Measurements from ENCODE around the gene MST1R. TPM values are rescaled to one million over a fixed set of nuclear protein-coding genes. Genes with fewer than 3 reads are reported as not detected.

MST1R gene
- total RNA-seq, 1 donor from 2014 or later, result 0.67 TPM

GRCh38 chr3:49886922-49887265, 16.8 kb downstream of the MST1R start:
- no peak for DNase-seq (ENCODE audit: low spot score)
- Mint-ChIP-seq H3K27me3 (ENCODE audit: unreplicated experiment) (peaks cover 4% of the 10 kb centered on the region), H3K4me3 (ENCODE audit: unreplicated experiment) (no peak overlapping the region), H3K36me3 (ENCODE audit: low read depth, unreplicated experiment) (no peaks in the 10 kb centered on the region), H3K9me3 (ENCODE audit: unreplicated experiment) (no peaks in the 10 kb centered on the region), H3K27ac (ENCODE audit: unreplicated experiment) (no peak overlapping the region), H3K4me1 (ENCODE audit: unreplicated experiment) (no peaks in the 10 kb centered on the region)
- TF ChIP-seq CTCF (IDR thresholded peaks at IDR 0.05; ENCODE audit: unreplicated experiment), result no peak

- Mint-ChIP-seq H3K36me3 (ENCODE audit: low read depth, unreplicated experiment) (no peaks in the 10 kb centered on the region), H3K27ac (ENCODE audit: unreplicated experiment) (no peak overlapping the region), H3K9me3 (ENCODE audit: unreplicated experiment) (no peaks in the 10 kb centered on the region), H3K27me3 (ENCODE audit: unreplicated experiment) (peaks cover 4% of the 10 kb centered on the region), H3K4me1 (ENCODE audit: unreplicated experiment) (no peaks in the 10 kb centered on the region), H3K4me3 (ENCODE audit: unreplicated experiment) (no peak overlapping the region)
- no peak for TF ChIP-seq CTCF (IDR thresholded peaks at IDR 0.05; ENCODE audit: unreplicated experiment)
- DNase-seq (ENCODE audit: low spot score), result no peak
Measured at GRCh38 chr3:49883998-49884397, 19.7 kb downstream of the MST1R start.

- H3K27ac Mint-ChIP-seq (ENCODE audit: unreplicated experiment), result no peak overlapping the region
- no peak for TF ChIP-seq CTCF (IDR thresholded peaks at IDR 0.05; ENCODE audit: unreplicated experiment)
- no peaks in the 10 kb centered on the region for H3K36me3 Mint-ChIP-seq (ENCODE audit: low read depth, unreplicated experiment)
- no peaks in the 10 kb centered on the region for H3K9me3 Mint-ChIP-seq (ENCODE audit: unreplicated experiment)
- H3K4me3 Mint-ChIP-seq (ENCODE audit: unreplicated experiment), result no peak overlapping the region
- no peaks in the 10 kb centered on the region for H3K4me1 Mint-ChIP-seq (ENCODE audit: unreplicated experiment)
- DNase-seq (ENCODE audit: low spot score), result no peak
- H3K27me3 Mint-ChIP-seq (ENCODE audit: unreplicated experiment), result no peaks in the 10 kb centered on the region
Measured at GRCh38 chr3:49882166-49882565, 21.5 kb downstream of the MST1R start.

- no peak for DNase-seq (ENCODE audit: low spot score)
- Mint-ChIP-seq H3K27me3 (ENCODE audit: unreplicated experiment) (peaks cover 7% of the 10 kb centered on the region), H3K36me3 (ENCODE audit: low read depth, unreplicated experiment) (no peaks in the 10 kb centered on the region), H3K27ac (ENCODE audit: unreplicated experiment) (no peak overlapping the region), H3K4me3 (ENCODE audit: unreplicated experiment) (no peak overlapping the region), H3K4me1 (ENCODE audit: unreplicated experiment) (no peaks in the 10 kb centered on the region), H3K9me3 (ENCODE audit: unreplicated experiment) (no peaks in the 10 kb centered on the region)
- TF ChIP-seq CTCF (IDR thresholded peaks at IDR 0.05; ENCODE audit: unreplicated experiment), result no peak
Measured at GRCh38 chr3:49880581-49881315, 22.9 kb downstream of the MST1R start.

GRCh38 chr3:49879721-49880120, 24.0 kb downstream of the MST1R start:
- Mint-ChIP-seq H3K4me1 (ENCODE audit: unreplicated experiment) (no peaks in the 10 kb centered on the region), H3K9me3 (ENCODE audit: unreplicated experiment) (no peaks in the 10 kb centered on the region)
- no peak for DNase-seq (ENCODE audit: low spot score)

More at GRCh38 chr3:49879721-49880120, 24.0 kb downstream of the MST1R start:
- Mint-ChIP-seq H3K36me3 (ENCODE audit: low read depth, unreplicated experiment) (no peaks in the 10 kb centered on the region), H3K27ac (ENCODE audit: unreplicated experiment) (no peak overlapping the region), H3K4me3 (ENCODE audit: unreplicated experiment) (no peak overlapping the region), H3K27me3 (ENCODE audit: unreplicated experiment) (peaks cover 10% of the 10 kb centered on the region)
- no peak for TF ChIP-seq CTCF (IDR thresholded peaks at IDR 0.05; ENCODE audit: unreplicated experiment)

Data from endothelial cell (in vitro differentiated cells).